Measurements from ENCODE around the gene TSGA10IP. TPM values are rescaled to one million over a fixed set of nuclear protein-coding genes. Genes with fewer than 3 reads are reported as not detected.

The TSGA10IP gene
- total RNA-seq, 1 experiment from 2014 or later, result not detected

- Histone ChIP-seq H4K20me1 (ENCODE audit: insufficient read depth) (no peaks in the 10 kb centered on the region), H3K27ac (ENCODE audit: low read depth, low read length) (peak overlapping the region; percentile 75), H3K4me2 (ENCODE audit: low read length) (peak overlapping the region; percentile 96), H3K79me2 (ENCODE audit: insufficient read depth, low read length) (peaks cover 12% of the 10 kb centered on the region), H2AFZ (ENCODE audit: low read depth, low read length, poor library complexity, severe bottlenecking) (no peak overlapping the region), H3K27me3 (ENCODE audit: insufficient read depth, low read length) (no peaks in the 10 kb centered on the region), H3K4me1 (ENCODE audit: control insufficient read depth in 1 of 2, insufficient read depth in 2 of 2, low read length in 2 of 2) (peaks cover 59 to 97% of the 10 kb centered on the region in 2 experiments), H3K9me2 (ENCODE audit: insufficient read depth) (no peaks in the 10 kb centered on the region), H3K9ac (ENCODE audit: low read length) (peak overlapping the region; percentile 75), H3K36me3 (ENCODE audit: control insufficient read depth in 1 of 2, insufficient read depth in 2 of 2, low read length in 2 of 2) (no peaks in the 10 kb centered on the region), H3K9me3 (ENCODE audit: control insufficient read depth in 1 of 2, insufficient read depth in 1 of 2, low read depth in 1 of 2, low read length in 2 of 2) (no peaks in the 10 kb centered on the region), H3K4me3 (replicated peaks in 1 of 2; ENCODE audit: low read depth in 1 of 2, low read length in 2 of 2) (peak overlapping the region; percentile 7 to 25; a peak in 2 of 4 replicates)
- RAD21 ChIA-PET (ENCODE audit: low non-redundant PET in 1 of 2, low total read pairs in 2 of 2, uncharacterized antibody in 2 of 2, unreplicated experiment in 2 of 2), result interaction anchor here in 1 of 2 experiments (0.7 kb wide), 1 partner anchor 24 kb away, joined by 3 read pairs; the partner anchor contains the start of gene FIBP
- CTCF ChIA-PET, result interaction anchor here (2.3 to 2.9 kb wide), 2 partner anchors 19 to 23 kb away, joined by 16 to 19 read pairs; partner anchors contain the start of genes CCDC85B and FIBP
- POLR2A ChIA-PET, result interaction anchor here (1.0 to 4.8 kb wide), 6 partner anchors 9 to 54 kb away, joined by 3 to 39 read pairs (median 8); partner anchors contain the start of genes CCDC85B, CFL1, FIBP and FOSL1
- peak; percentile 72 for DNase-seq (ENCODE audit: low read depth, low spot score)
- BruUV-seq (replicated peaks), result TSS peak; percentile 52
- ATAC-seq, result peak; percentile 28
- intact Hi-C loops (cut with micrococcal nuclease), result no loop called here
- TF ChIP-seq RAD21 (IDR thresholded peaks at IDR 0.05; ENCODE audit: low read depth) (no peak), SIN3A (IDR thresholded peaks at IDR 0.05; ENCODE audit: low read depth) (no peak), EZH2 (IDR thresholded peaks at IDR 0.05) (no peak), EGR1 (IDR thresholded peaks at IDR 0.05; ENCODE audit: low read depth) (no peak), CEBPB (IDR thresholded peaks at IDR 0.05; ENCODE audit: low read depth) (no peak), FOSL1 (IDR thresholded peaks at IDR 0.05; ENCODE audit: low read depth) (no peak), JUND (IDR thresholded peaks at IDR 0.05) (no peak), ELF1 (IDR thresholded peaks at IDR 0.05; ENCODE audit: borderline replicate concordance, low read depth) (no peak), ZNF274 (IDR thresholded peaks at IDR 0.05; ENCODE audit: low read depth, low read length) (no peak), EZH2phosphoT487 (IDR thresholded peaks at IDR 0.05; ENCODE audit: borderline replicate concordance) (no peak), POLR2AphosphoS5 (IDR thresholded peaks at IDR 0.05; ENCODE audit: low read depth, low read length) (peak; percentile 71), POLR2A (IDR thresholded peaks at IDR 0.05; ENCODE audit: borderline replicate concordance, extremely low read depth, insufficient read depth, insufficient read length) (peak; percentile 52), ATF3 (IDR thresholded peaks at IDR 0.05) (no peak), TCF7L2 (IDR thresholded peaks at IDR 0.05; ENCODE audit: borderline replicate concordance, extremely low read depth, insufficient read depth, insufficient read length) (peak; percentile 4), CBX3 (IDR thresholded peaks at IDR 0.05; ENCODE audit: low read depth) (no peak), CTCF (IDR thresholded peaks at IDR 0.05 in 2 of 3, conservative IDR thresholded peaks at IDR 0.05 in 1 of 3; ENCODE audit: borderline replicate concordance in 1 of 3, insufficient read depth in 1 of 3, low read depth in 2 of 3, low read length in 2 of 3) (peak in 2 of 3 experiments; percentile 40 to 44; a peak in 4 of 6 replicates), SP1 (IDR thresholded peaks at IDR 0.05; ENCODE audit: low read depth) (no peak), SRF (IDR thresholded peaks at IDR 0.05; ENCODE audit: low read depth) (no peak), YY1 (IDR thresholded peaks at IDR 0.05; ENCODE audit: extremely low read depth, insufficient replicate concordance, low read depth, low read length) (peak; percentile 22)
- TF ChIP-seq, protein P1, sequence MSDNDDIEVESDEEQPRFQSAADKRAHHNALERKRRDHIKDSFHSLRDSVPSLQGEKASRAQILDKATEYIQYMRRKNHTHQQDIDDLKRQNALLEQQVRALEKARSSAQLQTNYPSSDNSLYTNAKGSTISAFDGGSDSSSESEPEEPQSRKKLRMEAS (IDR thresholded peaks at IDR 0.05), result no peak
- TF ChIP-seq, protein P2, sequence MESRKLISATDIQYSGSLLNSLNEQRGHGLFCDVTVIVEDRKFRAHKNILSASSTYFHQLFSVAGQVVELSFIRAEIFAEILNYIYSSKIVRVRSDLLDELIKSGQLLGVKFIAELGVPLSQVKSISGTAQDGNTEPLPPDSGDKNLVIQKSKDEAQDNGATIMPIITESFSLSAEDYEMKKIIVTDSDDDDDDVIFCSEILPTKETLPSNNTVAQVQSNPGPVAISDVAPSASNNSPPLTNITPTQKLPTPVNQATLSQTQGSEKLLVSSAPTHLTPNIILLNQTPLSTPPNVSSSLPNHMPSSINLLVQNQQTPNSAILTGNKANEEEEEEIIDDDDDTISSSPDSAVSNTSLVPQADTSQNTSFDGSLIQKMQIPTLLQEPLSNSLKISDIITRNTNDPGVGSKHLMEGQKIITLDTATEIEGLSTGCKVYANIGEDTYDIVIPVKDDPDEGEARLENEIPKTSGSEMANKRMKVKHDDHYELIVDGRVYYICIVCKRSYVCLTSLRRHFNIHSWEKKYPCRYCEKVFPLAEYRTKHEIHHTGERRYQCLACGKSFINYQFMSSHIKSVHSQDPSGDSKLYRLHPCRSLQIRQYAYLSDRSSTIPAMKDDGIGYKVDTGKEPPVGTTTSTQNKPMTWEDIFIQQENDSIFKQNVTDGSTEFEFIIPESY (IDR thresholded peaks at IDR 0.05; ENCODE audit: extremely low read depth, insufficient replicate concordance, low read length), result no peak
Observed at GRCh38 chr11:65911682-65912568, 33.4 kb upstream of the TSGA10IP start.
